Right cardiac atrium (tissue), 5 donors: ENCODE results near the gene IKZF4. TPM values are rescaled to one million over a fixed set of nuclear protein-coding genes. Genes with fewer than 3 reads are reported as not detected.

Source experiments
- ATAC-seq, 2 donors: fragments of 200-7000 bp; cut with Tn5 transposase; one replicate each; pipeline versions ENCODE4 v1.8.0 to v1.9.1; 2020; ENCODE audit warnings: moderate library complexity in 2 of 2, mild to moderate bottlenecking in 1 of 2
- DNase-seq, 3 donors: peaks; one replicate each; pipeline ENCODE4 v3.0.0-alpha.2; 2020
- H3K27ac ChIP-seq: one replicate; pipeline ENCODE4 v1.5.1; 2013; ENCODE audit warnings: mild to moderate bottlenecking, low read length, control low read depth, moderate library complexity
- H3K27me3 ChIP-seq: one replicate; pipeline ENCODE4 v1.6.1; 2013; ENCODE audit not compliant: control insufficient read depth, insufficient read depth
- H3K4me1 ChIP-seq: one replicate; pipeline ENCODE4 v1.6.1; 2013; ENCODE audit warnings: low read length; ENCODE audit not compliant: control insufficient read depth, insufficient read depth
- H3K4me3 ChIP-seq: one replicate; pipeline ENCODE4 v1.5.1; 2013; ENCODE audit warnings: low read length, control low read depth
- H3K9me3 ChIP-seq: one replicate; pipeline ENCODE4 v1.6.1; 2013; ENCODE audit warnings: low read length; ENCODE audit not compliant: control insufficient read depth
- WGBS: extraction: QIAGEN DNeasy Blood & Tissue Kit; methylation state at CpG from one replicate; pipeline ENCODE4 v1.1.7; 2013; 5-methylcytosine and 5-hydroxymethylcytosine counted together
- intact Hi-C, 4 donors: fragments of 100-400 bp; cut with DNase I; formaldehyde crosslinking; loops; one replicate each; pipeline versions ENCODE4 v1.11.0 to v1.14.0; 2022 to 2023
- polyA plus RNA-seq: library from polyadenylated mRNA; stranded (reverse); fragments of 200-250 nt; gene quantifications from one replicate; pipeline ENCODE4 v1.2.3, GENCODE V29; 2013
- total RNA-seq, 4 donors: library from RNA; stranded (reverse); fragmentation: NEBNext Ultra II Directional; extraction: Animal tissue kit (Norgen Biotek cat#: 25700); gene quantifications; one replicate each; pipeline ENCODE4 v1.2.1, GENCODE V29; 2021
- donor health status: healthy with polysubstance abuse.
- donor health status: DM: no; HTN: yes; CAD: no.
- donor health status: DM: no; HTN: no; CAD: no.
- donor health status: DM: no; HTN: yes; CAD: no; lungs with severe emphysema.
- donor health status: DM: yes; HTN: yes; CAD: no.

The IKZF4 gene
- total and polyA plus RNA-seq, 5 donors: 2.7 to 8.7 (median 5.9) TPM

DNA sequence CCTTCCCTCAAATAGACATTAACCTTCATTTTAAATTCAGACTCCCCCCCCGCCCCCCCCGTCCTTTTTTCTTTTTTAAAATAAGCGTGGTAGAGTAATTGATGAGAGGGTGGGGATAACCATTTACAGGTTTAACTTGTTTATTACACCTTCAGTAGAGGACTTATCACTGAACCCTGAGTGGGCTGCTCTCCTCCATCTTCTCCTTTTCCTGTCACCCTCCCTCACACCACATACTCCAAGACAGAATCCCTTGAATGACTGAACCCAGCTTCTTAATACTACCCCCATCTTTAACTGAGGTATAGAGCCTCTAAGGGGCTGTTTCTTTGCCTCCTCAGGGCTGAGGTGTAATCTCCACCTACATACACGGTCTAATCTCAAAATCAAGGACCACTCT lies 3.7 kb upstream of the IKZF4 start:
- H3K27ac ChIP-seq: no peak overlapping the region
- no peaks in the 10 kb centered on the region for H3K27me3 ChIP-seq
- H3K4me3 ChIP-seq: no peak overlapping the region
- 91% methylated on average over 4 of the region's 4 CpGs for WGBS
- H3K4me1 ChIP-seq: peaks cover 9% of the 10 kb centered on the region
- no peak for ATAC-seq
- H3K9me3 ChIP-seq: no peaks in the 10 kb centered on the region
- DNase-seq: no peak
- intact Hi-C loops: no loop called here

DNA sequence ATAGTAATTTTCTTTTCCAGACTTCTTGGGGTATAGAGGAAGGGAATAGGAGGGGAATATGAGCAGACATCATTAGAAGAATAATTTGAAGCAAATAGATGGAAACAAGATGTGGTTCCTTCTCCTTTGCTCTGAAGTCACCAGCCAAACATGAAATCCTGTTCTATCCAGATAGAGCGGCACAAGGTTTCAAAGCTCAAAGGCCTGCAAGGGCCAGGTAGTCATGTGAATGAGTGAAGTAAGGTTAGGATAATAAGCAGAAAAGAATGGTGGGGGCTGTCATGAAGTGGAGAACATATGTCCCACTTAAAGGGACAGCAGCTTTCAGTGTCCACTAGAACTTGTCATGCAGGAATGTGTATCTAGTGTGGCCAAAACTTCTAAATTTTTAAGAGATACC lies 2.5 kb upstream of the IKZF4 start:
- intact Hi-C loops: no loop called here
- DNase-seq: no peak
- no peak for ATAC-seq
- WGBS: 96% methylated on average over 1 of the region's 1 CpG
- Histone ChIP-seq H3K27ac (no peak overlapping the region), H3K4me1 (peaks cover 9% of the 10 kb centered on the region), H3K4me3 (no peak overlapping the region), H3K9me3 (no peaks in the 10 kb centered on the region), H3K27me3 (no peaks in the 10 kb centered on the region)

DNA sequence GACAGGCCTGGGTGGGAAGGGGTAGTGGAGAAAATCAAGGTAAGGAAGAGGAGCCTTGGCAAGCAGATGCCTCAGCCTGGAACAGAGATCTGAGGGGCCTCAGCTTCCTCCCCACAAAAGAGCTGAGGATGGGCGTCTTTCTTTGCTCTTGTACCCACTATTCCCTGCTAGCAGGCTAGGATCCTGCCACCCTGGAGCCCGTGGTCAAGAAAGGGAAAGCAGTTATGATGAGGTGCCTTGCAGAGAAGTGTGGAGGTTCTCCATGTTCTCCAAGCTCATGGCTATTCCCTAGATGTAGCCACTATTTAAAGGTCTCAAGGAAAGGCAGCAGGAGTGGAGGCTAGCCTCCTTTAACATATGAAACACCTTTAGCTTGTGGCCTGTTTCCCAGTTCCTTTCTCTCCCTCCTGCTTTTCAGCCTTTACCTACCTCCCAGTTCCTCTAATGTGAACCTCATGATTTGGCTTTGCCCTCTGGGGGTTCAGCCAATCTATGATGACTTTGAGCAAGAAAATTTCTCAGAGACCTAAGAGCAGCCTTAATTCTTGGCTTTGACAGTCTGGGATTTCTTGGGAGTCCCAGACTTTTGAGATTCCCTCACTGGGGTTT lies 1.1 kb downstream of the IKZF4 start:
- intact Hi-C loops: no loop called here
- H3K9me3 ChIP-seq: no peaks in the 10 kb centered on the region
- no peaks in the 10 kb centered on the region for H3K27me3 ChIP-seq
- no peak overlapping the region for H3K27ac ChIP-seq
- no peak for ATAC-seq
- H3K4me1 ChIP-seq: peaks cover 9% of the 10 kb centered on the region
- H3K4me3 ChIP-seq: no peak overlapping the region
- no peak for DNase-seq
- WGBS: 44% methylated on average over 2 of the region's 2 CpGs

DNA sequence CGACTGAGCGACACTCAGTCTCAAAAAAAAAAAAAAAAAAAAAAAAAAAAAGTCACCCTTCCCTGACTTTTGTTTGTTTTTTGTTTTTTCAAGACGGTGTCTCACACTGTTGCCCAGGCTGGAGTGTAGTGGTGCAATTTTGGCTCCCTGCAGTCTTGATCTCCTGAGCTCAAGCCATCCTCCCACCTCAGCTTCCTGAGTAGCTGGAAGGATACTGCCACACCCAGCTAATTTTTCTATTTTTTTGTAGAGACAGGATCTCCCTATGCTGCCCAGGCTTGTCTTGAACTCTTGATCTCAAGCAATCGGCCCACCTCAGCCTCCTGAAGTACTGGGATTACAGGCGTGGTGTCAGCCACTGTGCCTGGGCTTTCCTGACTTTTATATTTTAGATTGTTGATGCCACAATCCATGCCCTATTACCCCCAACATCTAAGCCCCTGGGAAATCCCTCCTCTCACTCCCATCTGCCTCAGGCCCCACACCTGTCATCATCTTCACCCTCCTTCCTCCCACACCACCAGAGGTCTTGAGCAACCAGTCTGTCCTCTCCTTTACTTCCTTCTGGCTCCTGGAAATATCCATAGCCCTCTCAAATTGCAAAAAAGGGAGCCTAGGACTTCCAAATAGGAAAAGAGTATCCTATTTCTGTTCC lies 7.8 kb downstream of the IKZF4 start:
- Histone ChIP-seq H3K4me1 (no peaks in the 10 kb centered on the region), H3K9me3 (no peaks in the 10 kb centered on the region), H3K27me3 (no peaks in the 10 kb centered on the region), H3K4me3 (no peak overlapping the region), H3K27ac (no peak overlapping the region)
- intact Hi-C loops: no loop called here
- DNase-seq (no peak), ATAC-seq (peak in 1 of 2 donors; percentile 24)
- 74% methylated on average over 4 of the region's 5 CpGs for WGBS

DNA sequence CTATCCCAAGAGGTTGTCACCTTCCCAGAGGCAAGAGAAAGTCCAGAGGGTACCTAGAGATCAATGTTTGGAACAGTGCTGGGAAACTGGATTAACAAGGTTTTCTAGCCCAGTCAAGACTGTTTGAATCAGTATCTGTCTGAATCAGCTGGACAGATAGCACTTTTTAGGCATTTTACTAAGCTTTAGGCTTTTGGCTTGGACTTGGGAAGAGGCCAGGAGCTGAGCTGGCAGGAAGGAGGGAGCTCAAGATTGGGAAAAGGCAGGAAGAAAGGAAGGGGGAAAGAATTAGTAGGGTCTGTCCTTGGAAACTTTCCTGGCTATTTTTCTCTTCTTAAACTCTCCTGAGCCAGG lies 8.3 kb downstream of the IKZF4 start:
- no peak for DNase-seq
- intact Hi-C loops: no loop called here
- Histone ChIP-seq H3K27ac (no peak overlapping the region), H3K4me1 (no peaks in the 10 kb centered on the region), H3K27me3 (no peaks in the 10 kb centered on the region), H3K4me3 (no peak overlapping the region), H3K9me3 (no peaks in the 10 kb centered on the region)
- no peak for ATAC-seq

DNA sequence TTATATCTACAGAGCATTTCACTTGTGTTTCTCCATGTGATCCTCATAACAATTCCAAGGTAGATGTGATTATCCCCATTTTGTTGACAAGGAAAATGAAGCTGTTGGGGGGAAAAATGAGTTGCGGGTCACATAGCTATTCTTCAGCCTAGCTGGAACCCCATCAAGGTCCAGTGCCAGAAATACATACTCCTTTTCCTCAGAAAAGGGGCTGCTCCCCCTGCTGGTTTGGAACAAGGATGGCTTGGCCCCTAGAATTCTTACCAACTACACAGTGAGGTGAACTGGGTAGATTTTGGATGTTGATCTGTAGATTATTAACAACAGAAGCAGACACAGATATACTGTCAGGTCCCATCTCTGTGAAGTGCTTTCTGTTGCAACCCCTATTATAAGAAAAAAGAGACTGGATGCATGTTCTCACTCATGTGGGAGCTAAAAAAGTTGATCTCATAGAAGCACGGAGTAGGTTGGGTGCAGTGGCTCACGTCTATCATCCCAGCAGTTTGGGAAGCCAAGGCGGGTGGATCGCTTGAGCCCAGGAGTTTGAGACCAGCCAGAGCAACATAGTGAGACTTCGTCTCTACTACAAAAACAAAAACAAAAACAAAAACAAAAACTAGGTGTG lies 8.9 kb downstream of the IKZF4 start:
- 82% methylated on average over 6 of the region's 6 CpGs for WGBS
- Histone ChIP-seq H3K4me3 (no peak overlapping the region), H3K27ac (no peak overlapping the region), H3K9me3 (no peaks in the 10 kb centered on the region), H3K27me3 (no peaks in the 10 kb centered on the region), H3K4me1 (no peaks in the 10 kb centered on the region)
- peak; percentile 65 to 70 for ATAC-seq
- intact Hi-C loops: no loop called here
- DNase-seq: no peak

DNA sequence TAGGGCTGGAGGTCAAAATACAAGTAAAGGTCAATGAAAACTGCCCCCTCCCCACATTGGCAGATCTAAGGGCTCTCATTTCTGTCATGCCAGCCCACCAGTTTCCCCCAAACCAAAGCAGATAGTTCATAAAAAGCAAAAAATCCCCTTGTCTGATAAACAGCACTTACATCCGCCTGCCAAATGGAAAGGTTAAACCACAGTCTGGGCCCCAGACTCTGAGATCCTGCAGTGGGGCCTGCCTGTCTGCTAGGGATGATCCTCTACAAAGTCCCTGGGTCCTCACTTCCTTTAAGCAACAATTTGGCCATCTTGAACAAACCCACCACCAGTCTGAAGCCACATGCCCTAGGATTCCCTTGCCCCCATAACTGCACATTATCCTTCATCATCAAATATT lies 11.1 kb downstream of the IKZF4 start:
- intact Hi-C loops: no loop called here
- ATAC-seq: no peak
- H3K4me3 ChIP-seq: no peak overlapping the region
- H3K4me1 ChIP-seq: no peaks in the 10 kb centered on the region
- DNase-seq: no peak
- H3K9me3 ChIP-seq: no peaks in the 10 kb centered on the region
- H3K27ac ChIP-seq: no peak overlapping the region
- WGBS: 93% methylated on average over 1 of the region's 1 CpG
- no peaks in the 10 kb centered on the region for H3K27me3 ChIP-seq

DNA sequence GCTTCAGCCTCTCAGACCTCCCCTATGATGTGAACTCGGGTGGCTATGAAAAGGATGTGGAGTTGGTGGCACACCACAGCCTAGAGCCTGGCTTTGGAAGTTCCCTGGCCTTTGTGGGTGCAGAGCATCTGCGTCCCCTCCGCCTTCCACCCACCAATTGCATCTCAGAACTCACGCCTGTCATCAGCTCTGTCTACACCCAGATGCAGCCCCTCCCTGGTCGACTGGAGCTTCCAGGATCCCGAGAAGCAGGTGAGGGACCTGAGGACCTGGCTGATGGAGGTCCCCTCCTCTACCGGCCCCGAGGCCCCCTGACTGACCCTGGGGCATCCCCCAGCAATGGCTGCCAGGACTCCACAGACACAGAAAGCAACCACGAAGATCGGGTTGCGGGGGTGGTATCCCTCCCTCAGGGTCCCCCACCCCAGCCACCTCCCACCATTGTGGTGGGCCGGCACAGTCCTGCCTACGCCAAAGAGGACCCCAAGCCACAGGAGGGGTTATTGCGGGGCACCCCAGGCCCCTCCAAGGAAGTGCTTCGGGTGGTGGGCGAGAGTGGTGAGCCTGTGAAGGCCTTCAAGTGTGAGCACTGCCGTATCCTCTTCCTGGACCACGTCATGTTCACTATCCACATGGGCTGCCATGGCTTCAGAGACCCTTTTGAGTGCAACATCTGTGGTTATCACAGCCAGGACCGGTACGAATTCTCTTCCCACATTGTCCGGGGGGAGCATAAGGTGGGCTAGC lies 13.9 kb downstream of the IKZF4 start:
- H3K4me1 ChIP-seq: no peaks in the 10 kb centered on the region
- H3K27me3 ChIP-seq: no peaks in the 10 kb centered on the region
- peak in 1 of 2 donors; percentile 12 for ATAC-seq
- whole genome bisulfite sequencing: 86% methylated on average over 21 of the region's 21 CpGs
- DNase-seq: peak in 1 of 3 donors; percentile 49
- no peak overlapping the region for H3K4me3 ChIP-seq
- no peaks in the 10 kb centered on the region for H3K9me3 ChIP-seq
- intact Hi-C loops: no loop called here
- H3K27ac ChIP-seq: no peak overlapping the region

DNA sequence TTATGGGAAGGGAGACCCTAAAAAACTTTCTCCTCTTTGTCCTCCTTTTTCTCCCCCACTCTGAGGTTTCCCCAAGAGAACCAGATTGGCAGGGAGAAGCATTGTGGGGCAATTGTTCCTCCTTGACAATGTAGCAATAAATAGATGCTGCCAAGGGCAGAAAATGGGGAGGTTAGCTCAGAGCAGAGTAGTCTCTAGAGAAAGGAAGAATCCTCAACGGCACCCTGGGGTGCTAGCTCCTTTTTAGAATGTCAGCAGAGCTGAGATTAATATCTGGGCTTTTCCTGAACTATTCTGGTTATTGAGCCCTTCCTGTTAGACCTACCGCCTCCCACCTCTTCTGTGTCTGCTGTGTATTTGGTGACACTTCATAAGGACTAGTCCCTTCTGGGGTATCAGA lies 16.3 kb downstream of the IKZF4 start:
- H3K27me3 ChIP-seq: no peaks in the 10 kb centered on the region
- no peak overlapping the region for H3K4me3 ChIP-seq
- no peak for ATAC-seq
- WGBS: 66% methylated on average over 2 of the region's 2 CpGs
- H3K27ac ChIP-seq: no peak overlapping the region
- intact Hi-C loops: no loop called here
- no peaks in the 10 kb centered on the region for H3K9me3 ChIP-seq
- H3K4me1 ChIP-seq: no peaks in the 10 kb centered on the region
- no peak for DNase-seq

DNA sequence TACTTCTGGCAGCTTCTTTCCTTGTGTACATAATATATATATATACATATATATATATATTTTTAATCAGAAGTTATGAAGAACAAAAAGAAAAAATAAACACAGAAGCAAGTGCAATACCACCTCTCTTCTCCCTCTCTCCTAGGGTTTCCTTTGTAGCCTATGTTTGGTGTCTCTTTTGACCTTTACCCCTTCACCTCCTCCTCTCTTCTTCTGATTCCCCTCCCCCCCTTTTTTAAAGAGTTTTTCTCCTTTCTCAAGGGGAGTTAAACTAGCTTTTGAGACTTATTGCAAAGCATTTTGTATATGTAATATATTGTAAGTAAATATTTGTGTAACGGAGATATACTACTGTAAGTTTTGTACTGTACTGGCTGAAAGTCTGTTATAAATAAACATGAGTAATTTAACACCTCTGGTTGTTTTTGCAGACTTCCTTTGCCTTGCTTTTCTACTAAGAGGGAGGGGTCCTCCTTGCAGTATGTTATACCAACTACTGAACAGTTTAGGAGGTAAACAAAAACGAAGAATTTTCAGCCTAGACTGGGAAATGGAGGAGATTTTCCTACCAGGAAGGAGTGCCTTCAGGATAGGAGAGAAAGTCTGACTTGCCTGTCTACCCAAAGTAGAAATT lies 17.3 kb downstream of the IKZF4 start:
- H3K4me3 ChIP-seq: no peak overlapping the region
- H3K9me3 ChIP-seq: no peaks in the 10 kb centered on the region
- intact Hi-C loops: no loop called here
- DNase-seq (no peak), ATAC-seq (no peak)
- H3K27ac ChIP-seq: no peak overlapping the region
- peaks cover 2% of the 10 kb centered on the region for H3K4me1 ChIP-seq
- WGBS: 72% methylated on average over 2 of the region's 2 CpGs
- H3K27me3 ChIP-seq: no peaks in the 10 kb centered on the region

DNA sequence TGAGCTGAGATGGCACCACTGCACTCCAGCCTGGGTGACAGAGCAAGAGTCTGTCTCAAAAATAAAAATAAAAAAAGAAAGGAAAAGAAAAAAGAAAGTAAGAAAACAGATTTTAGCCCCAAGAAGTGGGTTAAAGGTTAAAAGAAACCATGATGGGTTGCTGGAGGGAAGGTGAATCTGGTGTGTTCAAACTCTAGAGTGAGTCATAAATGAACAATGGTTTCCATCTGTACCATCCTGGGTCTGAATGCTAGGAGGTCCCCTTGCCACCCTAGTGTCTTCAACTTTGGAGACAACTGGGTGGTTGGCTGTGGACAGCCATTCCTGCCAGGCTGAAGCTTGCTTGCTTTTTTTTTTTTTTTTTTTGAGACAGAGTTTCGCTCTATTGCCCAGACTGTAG lies 19.3 kb downstream of the IKZF4 start:
- Histone ChIP-seq H3K4me1 (peaks cover 2% of the 10 kb centered on the region), H3K9me3 (no peaks in the 10 kb centered on the region), H3K27me3 (no peaks in the 10 kb centered on the region), H3K4me3 (no peak overlapping the region), H3K27ac (no peak overlapping the region)
- WGBS: 100% methylated on average over 1 of the region's 1 CpG
- intact Hi-C loops: loop anchor here (5.0 to 10.0 kb wide), 3 partner anchors 33 to 45 kb away; partner anchors contain the start of gene SUOX (in 3 of the 4)
- ATAC-seq (no peak), DNase-seq (no peak)
